SK-N-SH (cell line): ENCODE measurements around the gene CRISPLD2. TPM values are rescaled to one million over a fixed set of nuclear protein-coding genes. Genes with fewer than 3 reads are reported as not detected.

ENCODE experiments used
- CTCF ChIA-PET: fragments of 300-600, 350-600 bp; formaldehyde crosslinking; extraction: SDS; loops from one replicate; lab custom pipeline; 2021; lab: Yijun Ruan, JAX
- POLR2A ChIA-PET: fragments of 350-600 bp; sonication (Branson Sonifier 250); formaldehyde crosslinking; extraction: SDS; loops from one replicate; lab custom pipeline; 2020; ENCODE audit warnings: antibody characterized with exemption, inconsistent platforms; lab: Yijun Ruan, JAX
- DNase-seq: peaks from one replicate; pipeline ENCODE4 v3.0.0; 2012
- H2AFZ ChIP-seq: fragments of 200-600 bp; sonication (generic); 2 replicates; pipeline ENCODE4 v1.8.1; 2016; ENCODE audit warnings: antibody characterized with exemption, mild to moderate bottlenecking, low read depth
- H3F3A ChIP-seq: fragments of 200-600 bp; sonication (generic); replicated peaks from 2 replicates; pipeline ENCODE3; 2016; ENCODE audit warnings: antibody characterized with exemption, mild to moderate bottlenecking; ENCODE audit not compliant: insufficient read depth
- H3K27ac ChIP-seq, 2 experiments: fragments of 200-500 bp in 1 of 2; fragments of 200-600 bp in 1 of 2; sonication (Bioruptor generic) in 1 of 2; sonication (generic), shearing (Covaris generic) in 1 of 2; 2 replicates each; pipeline versions ENCODE4 v1.5.1 to v1.6.1; 2014 to 2016; ENCODE audit warnings: low read depth in 2 of 2, inconsistent platforms in 1 of 2, low read length in 1 of 2, mild to moderate bottlenecking in 1 of 2, mixed read lengths in 1 of 2
- H3K27me3 ChIP-seq: fragments of 200-600 bp; sonication (generic), shearing (Covaris generic); 2 replicates; pipeline ENCODE4 v1.6.1; 2016; ENCODE audit warnings: mixed run types; ENCODE audit not compliant: insufficient read depth
- H3K36me3 ChIP-seq, 2 experiments: fragments of 200-500 bp in 1 of 2; fragments of 200-600 bp in 1 of 2; sonication (Bioruptor generic) in 1 of 2; sonication (generic) in 1 of 2; replicated peaks in 1 of 2; 2 replicates each; pipeline versions ENCODE3 to v1.5.1; 2014 to 2016; ENCODE audit warnings: low read length in 1 of 2, mild to moderate bottlenecking in 1 of 2; ENCODE audit not compliant: insufficient read depth in 2 of 2, control insufficient read depth in 1 of 2
- H3K4me1 ChIP-seq, 2 experiments: fragments of 200-500 bp in 1 of 2; fragments of 200-600 bp in 1 of 2; sonication (Bioruptor generic) in 1 of 2; sonication (generic), shearing (Covaris generic) in 1 of 2; 2 replicates each; pipeline versions ENCODE4 v1.5.1 to v1.6.1; 2014 to 2016; ENCODE audit warnings: low read depth in 1 of 2, low read length in 1 of 2, mixed run types in 1 of 2; ENCODE audit not compliant: insufficient read depth in 2 of 2, control insufficient read depth in 1 of 2
- H3K4me2 ChIP-seq: fragments of 200-600 bp; sonication (generic), shearing (Covaris generic); 2 replicates; pipeline ENCODE4 v1.6.1; 2017; ENCODE audit warnings: mixed run types
- H3K4me3 ChIP-seq, 2 experiments: fragments of 200-500 bp in 1 of 2; fragments of 200-600 bp in 1 of 2; sonication (Bioruptor generic) in 1 of 2; sonication (generic), shearing (Covaris generic) in 1 of 2; 2 replicates each; pipeline versions ENCODE4 v1.5.1 to v1.8.1; 2014 to 2016; ENCODE audit warnings: low read depth in 2 of 2, inconsistent platforms in 1 of 2, low read length in 1 of 2, mild to moderate bottlenecking in 1 of 2, mixed read lengths in 1 of 2, moderate library complexity in 1 of 2
- H3K79me2 ChIP-seq: fragments of 200-600 bp; sonication (generic); 2 replicates; pipeline ENCODE4 v1.8.1; 2017; ENCODE audit warnings: mild to moderate bottlenecking; ENCODE audit not compliant: insufficient read depth
- H3K9ac ChIP-seq: fragments of 200-600 bp; sonication (generic); 2 replicates; pipeline ENCODE4 v1.6.1; 2017; ENCODE audit warnings: mixed run types
- H3K9me2 ChIP-seq: fragments of 200-600 bp; sonication (generic); 2 replicates; pipeline ENCODE4 v1.6.1; 2017; ENCODE audit warnings: mixed run types
- H3K9me3 ChIP-seq: fragments of 200-600 bp; sonication (generic); 2 replicates; pipeline ENCODE4 v1.6.1; 2017; ENCODE audit warnings: mixed run types, mild to moderate bottlenecking, moderate library complexity
- H4K20me1 ChIP-seq: fragments of 200-600 bp; sonication (generic); 2 replicates; pipeline ENCODE4 v1.6.1; 2017; ENCODE audit warnings: mild to moderate bottlenecking, mixed run types; ENCODE audit not compliant: insufficient read depth
- EP300 ChIP-seq, 2 experiments: IDR thresholded peaks; 2 replicates each; pipeline versions ENCODE4 v1.4.0 to v1.6.1; 2012; ENCODE audit warnings: borderline replicate concordance in 1 of 2, low read depth in 1 of 2, low read length in 1 of 2
- EZH2phosphoT487 ChIP-seq: fragments of 200-600 bp; sonication (generic); IDR thresholded peaks from 2 replicates; pipeline ENCODE4 v1.6.1; 2017; ENCODE audit warnings: low read depth, mixed run types, mild to moderate bottlenecking, antibody characterized with exemption, moderate library complexity, borderline replicate concordance
- FOSL2 ChIP-seq: IDR thresholded peaks from 2 replicates; pipeline ENCODE4 v1.4.0; 2012; ENCODE audit warnings: low read depth, mild to moderate bottlenecking, moderate library complexity, borderline replicate concordance
- FOXM1 ChIP-seq: IDR thresholded peaks from 2 replicates; pipeline ENCODE4 v1.4.0; 2012; ENCODE audit warnings: low read depth, mild to moderate bottlenecking
- GABPA ChIP-seq: IDR thresholded peaks from 2 replicates; pipeline ENCODE4 v1.4.0; 2012; ENCODE audit warnings: low read depth, mild to moderate bottlenecking
- GATA2 ChIP-seq: sonication (generic); formaldehyde crosslinking; IDR thresholded peaks from 2 replicates; pipeline ENCODE4 v1.5.0; 2020; ENCODE audit warnings: mild to moderate bottlenecking, missing genetic modification reagents
- IRF3 ChIP-seq: fragments of 150-350 bp; IDR thresholded peaks from 2 replicates; pipeline ENCODE4 v1.6.1; 2016; ENCODE audit warnings: mild to moderate bottlenecking, low read depth, low read length
- MAX ChIP-seq: IDR thresholded peaks from 2 replicates; pipeline ENCODE4 v1.4.0; 2012; ENCODE audit warnings: low read depth
- MEF2A ChIP-seq: IDR thresholded peaks from 2 replicates; pipeline ENCODE4 v1.4.0; 2012; ENCODE audit warnings: low read depth, borderline replicate concordance
- MXI1 ChIP-seq: IDR thresholded peaks from 2 replicates; pipeline ENCODE4 v1.6.1; 2012; ENCODE audit warnings: mild to moderate bottlenecking, low read depth, low read length, improper control_type of control experiment
- RCOR1 ChIP-seq: fragments of 150-350 bp; IDR thresholded peaks from 2 replicates; pipeline ENCODE4 v1.6.1; 2017; ENCODE audit warnings: antibody characterized with exemption, low read length
- REST ChIP-seq: IDR thresholded peaks from 2 replicates; pipeline ENCODE4 v1.6.1; 2012; ENCODE audit warnings: mild to moderate bottlenecking, low read depth, low read length, moderate library complexity
- SIN3A ChIP-seq: IDR thresholded peaks from 2 replicates; pipeline ENCODE4 v1.6.1; 2012; ENCODE audit warnings: low read depth, mild to moderate bottlenecking, low read length, moderate library complexity, borderline replicate concordance
- TCF12 ChIP-seq: IDR thresholded peaks from 2 replicates; pipeline ENCODE4 v1.4.0; 2012
- TEAD4 ChIP-seq: IDR thresholded peaks from 2 replicates; pipeline ENCODE4 v1.4.0; 2012; ENCODE audit warnings: mild to moderate bottlenecking, borderline replicate concordance; ENCODE audit not compliant: insufficient read depth
- WGBS: methylation state at CpG from one replicate; pipeline ENCODE4 v1.1.6; 2017; ENCODE audit warnings: low lambda C conversion rate; 5-methylcytosine and 5-hydroxymethylcytosine counted together
- polyA plus RNA-seq, 3 experiments: library from polyadenylated mRNA; depleted of rRNA; stranded (reverse); fragments of >200 nt; gene quantifications; 2 replicates each; pipeline ENCODE4 v1.2.3, GENCODE V29; 2012

CRISPLD2 gene
- polyA plus RNA-seq, 1 of the 3 experiments (the other 2 are of a cell fraction), result 6.3 TPM

GRCh38 chr16:84948851-84949610 lies 129.2 kb downstream of the CRISPLD2 start:
- DNase-seq, result no peak
- Histone ChIP-seq H2AFZ (no peak overlapping the region), H3K9me2 (no peaks in the 10 kb centered on the region), H3K79me2 (no peaks in the 10 kb centered on the region), H3K4me1 (peaks cover 4 to 14% of the 10 kb centered on the region in 2 experiments; a peak in 2 of 4 replicates), H3K4me2 (no peak overlapping the region), H3K9ac (no peak overlapping the region), H4K20me1 (no peaks in the 10 kb centered on the region), H3K27me3 (no peaks in the 10 kb centered on the region), H3K4me3 (no peak overlapping the region), H3K36me3 (no peaks in the 10 kb centered on the region), H3F3A (peaks cover 10% of the 10 kb centered on the region), H3K9me3 (no peaks in the 10 kb centered on the region), H3K27ac (no peak overlapping the region)
- 67% methylated on average over 10 of the region's 10 CpGs for WGBS
- no peak for TF ChIP-seq EZH2phosphoT487
- TF ChIP-seq FOXM1, result no peak
- TF ChIP-seq FOSL2, result no peak
- ChIA-PET POLR2A (no interaction called here), CTCF (interaction anchor here (1.4 to 9.5 kb wide), 3 partner anchors 19 to 223 kb away, joined by 6 to 182 read pairs (median 179); no protein-coding TSS in a partner anchor)

GRCh38 chr16:84949772-84950436 lies 130.1 kb downstream of the CRISPLD2 start:
- H3K4me3 ChIP-seq, result no peak overlapping the region
- no peaks in the 10 kb centered on the region for H3K79me2 ChIP-seq
- no peaks in the 10 kb centered on the region for H4K20me1 ChIP-seq
- POLR2A ChIA-PET, result no interaction called here
- DNase-seq, result no peak
- no peak overlapping the region for H3K9ac ChIP-seq
- CTCF ChIA-PET, result interaction anchor here (1.1 to 9.5 kb wide), 8 partner anchors 9 to 224 kb away, joined by 3 to 182 read pairs (median 6); no protein-coding TSS in a partner anchor
- peaks cover 4 to 14% of the 10 kb centered on the region in 2 experiments; a peak in 2 of 4 replicates for H3K4me1 ChIP-seq
- peaks cover 10% of the 10 kb centered on the region for H3F3A ChIP-seq
- no peaks in the 10 kb centered on the region for H3K9me2 ChIP-seq
- no peaks in the 10 kb centered on the region for H3K9me3 ChIP-seq
- no peaks in the 10 kb centered on the region for H3K27me3 ChIP-seq
- no peak overlapping the region for H3K4me2 ChIP-seq
- no peaks in the 10 kb centered on the region for H3K36me3 ChIP-seq
- no peak overlapping the region for H3K27ac ChIP-seq
- no peak overlapping the region for H2AFZ ChIP-seq
- TF ChIP-seq GATA2 (CRISPR knock-in tag), result no peak
- TF ChIP-seq EP300 (IDR thresholded peaks at IDR 0.05; ENCODE audit: borderline replicate concordance in 1 of 2, low read depth in 1 of 2, low read length in 1 of 2), result no peak
- TF ChIP-seq TEAD4, result no peak
- TF ChIP-seq REST, result no peak
- no peak for TF ChIP-seq MEF2A
- TF ChIP-seq GABPA, result no peak
- no peak for TF ChIP-seq SIN3A
- no peak for TF ChIP-seq IRF3
- TF ChIP-seq MAX, result no peak
- TF ChIP-seq TCF12, result no peak
- TF ChIP-seq MXI1, result no peak
- no peak for TF ChIP-seq RCOR1
- 85% methylated on average over 10 of the region's 10 CpGs for WGBS
